ENCODE measurements around the gene NEUROD4. TPM values are rescaled to one million over a fixed set of nuclear protein-coding genes. Genes with fewer than 3 reads are reported as not detected.

Gene NEUROD4
- total RNA-seq, 2 donors from 2014 or later: not detected

DNA sequence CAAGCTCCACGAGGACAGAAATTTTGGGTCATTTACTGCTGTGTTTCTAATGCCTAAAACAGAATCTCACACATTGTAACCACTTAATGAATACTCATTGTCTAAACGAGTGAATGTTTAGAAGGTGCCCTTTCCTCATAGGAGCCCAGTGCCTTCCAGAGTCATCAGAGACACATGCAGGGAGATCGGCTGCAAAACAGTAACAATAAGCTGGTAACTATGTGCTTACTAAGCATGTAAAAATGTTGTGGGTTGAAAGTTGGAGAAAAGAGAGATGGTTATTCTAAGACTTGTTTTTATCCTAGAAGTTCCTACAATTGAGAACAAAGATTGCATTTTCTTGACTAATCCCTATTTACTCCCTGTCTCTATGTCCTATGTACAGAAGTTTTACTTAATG lies 42.6 kb upstream of the NEUROD4 start:
- Histone ChIP-seq H3K36me3 (no peaks in the 10 kb centered on the region), H3K27ac (no peak overlapping the region), H3K4me3 (no peak overlapping the region), H3K9me3 (no peaks in the 10 kb centered on the region), H3K4me1 (no peaks in the 10 kb centered on the region), H3K27me3 (no peaks in the 10 kb centered on the region)
- no peak for DNase-seq (ENCODE audit: low spot score)
- no peak for TF ChIP-seq CTCF (IDR thresholded peaks at IDR 0.05)

GRCh38 chr12:54977857-54978256 lies 41.9 kb upstream of the NEUROD4 start:
- TF ChIP-seq CTCF (IDR thresholded peaks at IDR 0.05): no peak
- Histone ChIP-seq H3K4me3 (no peak overlapping the region), H3K4me1 (no peaks in the 10 kb centered on the region), H3K27ac (no peak overlapping the region), H3K9me3 (no peaks in the 10 kb centered on the region), H3K27me3 (no peaks in the 10 kb centered on the region), H3K36me3 (no peaks in the 10 kb centered on the region)
- DNase-seq (ENCODE audit: low spot score): no peak

DNA sequence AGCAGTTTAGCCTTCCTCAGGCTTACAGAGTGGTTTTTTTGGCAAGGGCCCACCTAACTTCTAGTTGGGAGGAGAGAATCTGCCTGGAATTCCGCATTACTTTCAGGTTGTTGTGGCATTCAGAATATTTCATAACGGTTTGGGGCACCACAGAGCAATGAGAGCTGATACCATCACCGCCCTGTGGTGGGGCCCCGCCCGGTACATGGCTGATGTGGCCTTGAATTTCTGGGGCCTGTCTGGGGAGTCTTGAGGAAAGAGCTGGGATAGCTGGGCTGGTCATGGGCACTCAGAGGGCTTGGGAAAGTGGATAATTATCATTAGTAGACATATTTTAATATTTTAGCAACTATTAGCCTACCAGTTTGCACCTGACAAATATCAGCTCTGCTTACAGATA lies 39.4 kb upstream of the NEUROD4 start:
- H3K27ac ChIP-seq: no peak overlapping the region
- DNase-seq (ENCODE audit: low spot score): no peak
- no peaks in the 10 kb centered on the region for H3K9me3 ChIP-seq
- H3K4me1 ChIP-seq: peaks cover 0 to 6% of the 10 kb centered on the region in 2 donors
- no peaks in the 10 kb centered on the region for H3K27me3 ChIP-seq
- no peak for TF ChIP-seq CTCF (IDR thresholded peaks at IDR 0.05)
- no peak overlapping the region for H3K4me3 ChIP-seq
- H3K36me3 ChIP-seq: no peaks in the 10 kb centered on the region

- Histone ChIP-seq H3K27ac (no peak overlapping the region), H3K27me3 (no peaks in the 10 kb centered on the region), H3K4me3 (no peak overlapping the region), H3K9me3 (no peaks in the 10 kb centered on the region), H3K4me1 (peaks cover 0 to 6% of the 10 kb centered on the region in 2 donors), H3K36me3 (no peaks in the 10 kb centered on the region)
- no peak for DNase-seq (ENCODE audit: low spot score)
- no peak for TF ChIP-seq CTCF (IDR thresholded peaks at IDR 0.05)
These were observed 38.0 kb upstream of the NEUROD4 start for GRCh38 chr12:54981796-54982195.

- H3K4me3 ChIP-seq: no peak overlapping the region
These were observed 36.2 kb upstream of the NEUROD4 start for GRCh38 chr12:54983536-54984101.

More at GRCh38 chr12:54983536-54984101, 36.2 kb upstream of the NEUROD4 start:
- Histone ChIP-seq H3K9me3 (no peaks in the 10 kb centered on the region), H3K4me1 (peaks cover 0 to 6% of the 10 kb centered on the region in 2 donors), H3K27ac (no peak overlapping the region), H3K36me3 (no peaks in the 10 kb centered on the region), H3K27me3 (no peaks in the 10 kb centered on the region)
- no peak for DNase-seq (ENCODE audit: low spot score)
- TF ChIP-seq CTCF (IDR thresholded peaks at IDR 0.05): no peak

All from right atrium auricular region (tissue), 2 donors.